ENCODE results near the gene KCNH4.

Gene KCNH4

DNA sequence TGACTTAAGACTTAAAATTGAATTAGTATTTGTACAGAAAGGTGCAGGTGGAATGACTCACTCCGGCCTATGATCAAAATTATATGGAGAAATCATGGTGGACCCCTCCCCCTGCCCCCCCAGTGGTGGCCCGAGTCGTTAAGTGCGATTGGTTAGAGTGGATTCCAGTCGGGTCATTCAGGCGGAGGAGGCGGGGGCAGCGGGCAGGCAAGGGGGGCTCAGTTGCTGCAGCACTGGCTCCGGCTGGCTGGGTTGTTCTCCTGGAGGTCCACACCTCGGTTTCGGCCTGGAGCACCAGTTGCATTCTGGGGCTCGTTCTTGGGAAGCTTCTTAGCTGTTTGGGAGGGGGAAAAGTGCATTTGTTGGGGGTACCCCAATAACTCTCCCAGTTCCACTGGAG lies 55.4 kb downstream of the KCNH4 start:
- H3K27ac ChIP-seq: no peak overlapping the region
- peaks cover 74% of the 10 kb centered on the region for H3K36me3 ChIP-seq

DNA sequence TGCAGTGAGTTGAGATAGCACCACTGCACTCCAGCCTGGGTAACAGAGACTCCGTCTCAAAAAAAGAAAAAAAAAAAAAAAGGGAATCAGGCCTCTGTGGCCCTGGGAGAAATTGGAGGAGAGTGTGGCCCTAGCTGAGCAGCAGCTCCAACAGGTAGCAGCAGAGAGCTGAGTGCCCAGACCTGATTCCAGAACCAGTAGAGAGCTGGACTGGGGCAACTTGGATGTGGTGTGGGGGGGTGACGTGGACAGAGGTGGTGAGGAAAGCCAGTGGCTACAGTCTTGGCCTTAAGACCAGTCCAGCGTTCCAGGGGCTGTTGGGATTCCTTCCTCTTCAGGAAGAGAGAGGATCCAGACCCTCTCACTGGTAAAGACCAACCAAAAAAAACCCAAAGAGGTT lies 56.7 kb downstream of the KCNH4 start:
- Histone ChIP-seq H3K4me3 (ENCODE audit: low read depth in 1 of 2, low read length in 1 of 2) (no peak overlapping the region), H3K4me1 (ENCODE audit: control insufficient read depth in 1 of 2, insufficient read depth in 1 of 2, low read depth in 1 of 2, low read length in 1 of 2) (peaks cover 6 to 13% of the 10 kb centered on the region in 2 experiments), H3K27ac (peak overlapping the region; percentile 25), H3K27me3 (no peaks in the 10 kb centered on the region), H3K9me3 (no peaks in the 10 kb centered on the region), H3K36me3 (peaks cover 61% of the 10 kb centered on the region)
- TF ChIP-seq, protein P1, sequence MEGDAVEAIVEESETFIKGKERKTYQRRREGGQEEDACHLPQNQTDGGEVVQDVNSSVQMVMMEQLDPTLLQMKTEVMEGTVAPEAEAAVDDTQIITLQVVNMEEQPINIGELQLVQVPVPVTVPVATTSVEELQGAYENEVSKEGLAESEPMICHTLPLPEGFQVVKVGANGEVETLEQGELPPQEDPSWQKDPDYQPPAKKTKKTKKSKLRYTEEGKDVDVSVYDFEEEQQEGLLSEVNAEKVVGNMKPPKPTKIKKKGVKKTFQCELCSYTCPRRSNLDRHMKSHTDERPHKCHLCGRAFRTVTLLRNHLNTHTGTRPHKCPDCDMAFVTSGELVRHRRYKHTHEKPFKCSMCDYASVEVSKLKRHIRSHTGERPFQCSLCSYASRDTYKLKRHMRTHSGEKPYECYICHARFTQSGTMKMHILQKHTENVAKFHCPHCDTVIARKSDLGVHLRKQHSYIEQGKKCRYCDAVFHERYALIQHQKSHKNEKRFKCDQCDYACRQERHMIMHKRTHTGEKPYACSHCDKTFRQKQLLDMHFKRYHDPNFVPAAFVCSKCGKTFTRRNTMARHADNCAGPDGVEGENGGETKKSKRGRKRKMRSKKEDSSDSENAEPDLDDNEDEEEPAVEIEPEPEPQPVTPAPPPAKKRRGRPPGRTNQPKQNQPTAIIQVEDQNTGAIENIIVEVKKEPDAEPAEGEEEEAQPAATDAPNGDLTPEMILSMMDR (IDR thresholded peaks at IDR 0.05): no peak

More for the DNA sequence above, 55.4 kb downstream of the KCNH4 start:
- TF ChIP-seq, protein P1 (IDR thresholded peaks at IDR 0.05): no peak
- H3K9me3 ChIP-seq: no peaks in the 10 kb centered on the region
- H3K4me3 ChIP-seq (ENCODE audit: low read depth in 1 of 2, low read length in 1 of 2): no peak overlapping the region
- H3K27me3 ChIP-seq: no peaks in the 10 kb centered on the region
- H3K4me1 ChIP-seq (ENCODE audit: control insufficient read depth in 1 of 2, insufficient read depth in 1 of 2, low read depth in 1 of 2, low read length in 1 of 2): peaks cover 6 to 10% of the 10 kb centered on the region in 2 experiments

DNA sequence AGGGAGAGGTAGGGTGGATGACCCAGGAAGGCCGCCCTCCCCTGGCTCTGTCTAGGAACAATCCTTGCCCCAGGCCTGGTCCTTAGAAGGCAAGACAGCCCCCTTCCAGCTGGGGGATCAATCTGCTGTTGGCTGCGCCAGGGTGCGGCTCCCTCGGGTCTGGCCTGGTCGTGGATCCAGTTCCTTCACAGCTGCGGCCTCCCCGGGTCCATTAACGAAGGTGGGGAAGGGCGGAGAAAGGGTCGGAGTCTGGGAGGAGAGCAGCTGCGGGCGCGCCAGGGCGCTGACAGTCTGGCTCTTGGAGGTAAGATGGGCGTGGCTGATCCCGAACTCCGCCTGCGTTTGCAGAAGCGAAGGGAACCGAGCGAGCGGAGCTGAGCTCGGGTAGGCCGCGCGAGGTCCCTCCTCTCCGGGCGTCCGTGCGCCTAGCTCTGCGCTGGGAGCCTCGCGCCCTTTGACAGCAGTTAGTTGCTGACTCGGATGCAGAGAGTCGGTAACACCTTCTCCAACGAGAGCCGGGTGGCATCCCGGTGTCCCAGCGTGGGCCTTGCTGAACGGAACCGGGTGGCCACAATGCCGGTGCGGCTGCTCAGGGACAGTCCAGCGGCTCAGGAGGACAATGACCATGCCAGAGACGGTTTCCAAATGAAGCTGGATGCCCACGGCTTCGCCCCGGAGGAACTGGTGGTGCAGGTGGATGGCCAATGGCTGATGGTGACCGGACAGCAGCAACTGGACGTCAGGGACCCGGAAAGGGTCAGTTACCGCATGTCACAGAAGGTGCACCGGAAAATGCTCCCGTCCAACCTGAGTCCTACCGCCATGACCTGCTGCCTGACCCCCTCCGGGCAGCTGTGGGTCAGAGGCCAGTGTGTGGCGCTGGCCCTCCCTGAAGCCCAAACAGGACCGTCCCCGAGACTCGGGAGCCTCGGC lies 58.3 kb downstream of the KCNH4 start, which contains the start of gene HSPB9:
Gene HSPB9 (plus strand): TSS at position 434 of the 933 bp plus-strand sequence. CDS start 47 bp downstream, at position 481.
- Histone ChIP-seq H3K27me3 (no peaks in the 10 kb centered on the region), H3K9me3 (no peaks in the 10 kb centered on the region), H3K4me1 (ENCODE audit: control insufficient read depth in 1 of 2, insufficient read depth in 1 of 2, low read depth in 1 of 2, low read length in 1 of 2) (peaks cover 6 to 13% of the 10 kb centered on the region in 2 experiments), H3K36me3 (peaks cover 45% of the 10 kb centered on the region), H3K4me3 (ENCODE audit: low read depth in 1 of 2, low read length in 1 of 2) (no peak within 1 kb of the TSS), H3K27ac (no peak within 1 kb of the TSS)
- TF ChIP-seq, protein P1 (IDR thresholded peaks at IDR 0.05): no peak

DNA sequence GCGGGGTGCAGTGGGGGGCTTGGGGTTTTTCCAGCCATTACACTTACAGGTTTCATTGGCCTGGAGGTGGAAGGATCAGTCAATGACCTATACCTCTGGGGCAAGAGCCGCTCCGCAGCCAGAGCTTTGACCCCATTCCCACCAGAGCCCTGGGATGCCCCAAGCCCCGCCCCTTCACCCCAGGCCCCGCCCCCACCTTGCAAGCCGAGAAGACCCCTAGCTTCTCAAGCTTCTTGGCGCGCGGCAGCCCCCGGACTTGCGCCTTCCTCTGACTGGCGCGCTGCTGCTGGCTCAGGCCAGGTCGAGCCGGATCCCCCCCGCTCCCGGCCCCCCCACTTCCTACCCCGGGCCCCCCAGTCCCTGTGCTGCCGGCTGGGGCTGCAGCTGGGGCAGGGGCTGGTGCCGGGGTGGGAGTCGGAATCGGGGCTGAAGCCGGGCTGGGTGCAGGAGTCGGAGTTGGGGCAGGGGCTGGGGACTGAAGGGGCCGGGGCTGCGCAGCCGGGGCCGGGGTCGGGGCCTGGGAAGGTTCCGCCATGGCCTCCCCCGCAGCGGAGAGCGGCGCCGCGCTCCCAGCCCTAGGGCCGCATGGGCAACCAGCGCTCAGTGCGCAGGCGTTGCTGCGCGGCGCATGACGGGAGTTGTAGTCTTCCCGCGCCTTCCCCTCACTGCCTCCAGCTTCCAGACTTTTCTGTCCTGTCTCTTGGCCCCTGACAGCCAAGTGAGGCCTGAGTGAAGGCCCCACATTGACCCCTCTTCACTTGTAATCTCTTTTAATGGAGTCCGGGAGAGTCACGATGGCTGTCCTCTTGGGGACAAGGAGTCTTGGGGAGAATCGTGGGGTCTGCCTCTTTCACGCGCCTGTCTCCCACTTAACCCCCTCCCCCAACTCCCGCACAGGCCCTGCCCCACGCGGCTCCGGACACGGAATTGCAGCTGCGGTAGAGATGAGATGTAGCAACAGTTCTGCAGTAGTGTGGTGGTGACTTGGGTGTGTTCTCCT lies 59.9 kb downstream of the KCNH4 start, which contains the start of gene KAT2A:
Gene KAT2A (minus strand): TSS at position 598 of the 1,000 bp plus-strand sequence. CDS start 63 bp downstream, at position 535.
- H3K36me3 ChIP-seq: peaks cover 29% of the 10 kb centered on the region
- peak within 1 kb of the TSS; percentile 29 to 53 for H3K4me3 ChIP-seq (ENCODE audit: low read depth in 1 of 2, low read length in 1 of 2)
- peaks cover 6 to 13% of the 10 kb centered on the region in 2 experiments for H3K4me1 ChIP-seq (ENCODE audit: control insufficient read depth in 1 of 2, insufficient read depth in 1 of 2, low read depth in 1 of 2, low read length in 1 of 2)
- no peaks in the 10 kb centered on the region for H3K27me3 ChIP-seq
- no peaks in the 10 kb centered on the region for H3K9me3 ChIP-seq
- TF ChIP-seq, protein P1 (IDR thresholded peaks at IDR 0.05): no peak
- H3K27ac ChIP-seq: no peak within 1 kb of the TSS

DNA sequence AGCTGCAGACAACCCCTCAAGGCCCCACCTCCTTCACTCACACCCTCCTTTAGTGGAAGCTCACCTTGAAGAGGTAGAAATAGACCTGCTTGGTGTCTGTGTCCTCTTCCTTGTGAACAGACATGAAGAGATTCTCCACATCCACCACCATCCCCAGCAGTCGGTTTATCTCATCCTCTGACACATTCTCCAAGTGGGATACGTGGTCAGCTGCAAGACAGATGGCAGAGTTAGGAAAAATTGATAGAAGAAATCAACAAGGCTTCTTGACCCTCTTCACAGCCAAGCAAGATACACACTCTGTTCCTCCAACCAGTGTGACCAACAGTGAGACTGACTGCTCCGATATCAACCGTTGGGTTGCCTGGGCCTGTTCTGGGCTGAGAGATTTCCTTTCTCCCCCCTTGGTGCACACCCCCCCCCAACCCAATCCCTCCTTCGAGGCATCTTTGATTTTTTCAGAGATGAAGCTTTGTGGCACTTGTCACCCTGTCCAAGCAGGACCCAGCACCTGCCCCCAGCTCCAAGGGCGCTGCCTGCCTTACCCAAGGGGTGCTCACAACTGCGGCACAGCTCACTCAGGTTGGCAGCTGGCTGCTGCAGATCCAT lies 60.7 kb downstream of the KCNH4 start:
- TF ChIP-seq, protein P1 (IDR thresholded peaks at IDR 0.05): no peak

More for the DNA sequence above, 60.7 kb downstream of the KCNH4 start:
- no peak overlapping the region for H3K4me3 ChIP-seq (ENCODE audit: low read depth in 1 of 2, low read length in 1 of 2)
- peaks cover 6 to 13% of the 10 kb centered on the region in 2 experiments for H3K4me1 ChIP-seq (ENCODE audit: control insufficient read depth in 1 of 2, insufficient read depth in 1 of 2, low read depth in 1 of 2, low read length in 1 of 2)
- H3K36me3 ChIP-seq: peaks cover 21% of the 10 kb centered on the region
- no peaks in the 10 kb centered on the region for H3K27me3 ChIP-seq
- H3K27ac ChIP-seq: no peak overlapping the region
- no peaks in the 10 kb centered on the region for H3K9me3 ChIP-seq

Data from neutrophil (primary cell).